Ascending aorta (tissue), 2 donors: ENCODE data around the gene RGPD6. TPM values are rescaled to one million over a fixed set of nuclear protein-coding genes. Genes with fewer than 3 reads are reported as not detected.
"Not testable (repeated sequence)": the region's sequence is repeated elsewhere in the genome, so short reads cannot be mapped to it uniquely, and the experiment has no call there.

Source experiments
- DNase-seq, 2 donors: peaks; one replicate each; pipeline ENCODE4 v3.0.0-alpha.2; 2019; ENCODE audit warnings: low spot score in 2 of 2
- H3K27ac ChIP-seq, 2 donors: fragments of 200-600 bp; sonication (generic); one replicate each; pipeline ENCODE4 v1.5.1; 2016 to 2017; ENCODE audit warnings: mild to moderate bottlenecking in 1 of 2
- H3K27me3 ChIP-seq: fragments of 200-600 bp; sonication (generic); one replicate; pipeline ENCODE4 v1.5.1; 2017
- H3K36me3 ChIP-seq, 2 donors: fragments of 200-600 bp; sonication (generic); one replicate each; pipeline ENCODE4 v1.5.1; 2016
- H3K4me1 ChIP-seq, 2 donors: fragments of 200-600 bp; sonication (generic); one replicate each; pipeline ENCODE4 v1.5.1; 2016 to 2017; ENCODE audit warnings: mild to moderate bottlenecking in 1 of 2
- H3K4me3 ChIP-seq, 2 donors: fragments of 200-600 bp; sonication (generic); one replicate each; pipeline ENCODE4 v1.5.1; 2016 to 2017; ENCODE audit warnings: mild to moderate bottlenecking in 1 of 2
- H3K9me3 ChIP-seq, 2 donors: fragments of 200-600 bp; sonication (generic); one replicate each; pipeline ENCODE4 v1.5.1; 2016
- intact Hi-C: fragments of 100-400 bp; cut with DNase I; formaldehyde crosslinking; loops from one replicate; pipeline ENCODE4 v1.15.1; 2023
- total RNA-seq: library from RNA; depleted of rRNA; stranded (reverse); fragments of >200 nt; gene quantifications from one replicate; pipeline ENCODE4 v1.1.0, GENCODE V29; 2016

Gene RGPD6
- total RNA-seq = 21.9 TPM

GRCh38 chr2:110576763-110577416 is at the start of gene RGPD6:
Gene RGPD6 (minus strand): TSS chr2:110577222. CDS start chr2:110577024, 198 bp downstream.
- H3K4me3 ChIP-seq, DNase-seq, H3K27ac ChIP-seq, H3K9me3 ChIP-seq, H3K27me3 ChIP-seq, H3K36me3 ChIP-seq, intact Hi-C loops, H3K4me1 ChIP-seq: not testable (repeated sequence)

GRCh38 chr2:110619326-110619939 is 42.4 kb upstream of the RGPD6 start:
- DNase-seq, H3K9me3 ChIP-seq, H3K4me3 ChIP-seq, H3K4me1 ChIP-seq, intact Hi-C loops, H3K27me3 ChIP-seq, H3K36me3 ChIP-seq, H3K27ac ChIP-seq: not testable (repeated sequence)

DNA sequence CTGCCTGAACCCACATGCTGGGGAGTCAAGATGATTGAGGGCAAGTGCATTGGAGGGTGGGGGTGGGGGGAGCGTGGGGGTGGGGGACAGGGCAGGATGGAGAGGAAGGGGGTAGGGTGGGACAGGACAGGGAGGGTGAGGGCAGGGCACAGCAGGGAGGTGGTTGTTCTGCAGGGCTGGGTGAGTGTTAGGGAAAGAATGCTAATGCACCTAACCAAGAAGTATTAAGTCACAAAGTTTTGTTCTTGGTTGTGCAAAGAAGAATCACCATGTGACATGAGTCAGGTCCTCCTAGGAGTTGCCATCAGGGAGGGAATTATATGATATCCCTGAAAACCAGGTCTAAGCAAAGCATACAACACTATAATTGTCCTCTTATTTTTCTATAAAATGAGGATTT is 36.9 kb upstream of the RGPD6 start:
- H3K9me3 ChIP-seq, H3K36me3 ChIP-seq, H3K4me1 ChIP-seq, H3K4me3 ChIP-seq, H3K27ac ChIP-seq, H3K27me3 ChIP-seq, DNase-seq, intact Hi-C loops: not testable (repeated sequence)

GRCh38 chr2:110610613-110611250 is 33.7 kb upstream of the RGPD6 start:
- peak overlapping the region in 1 of 2 donors; percentile 48 for H3K27ac ChIP-seq
- DNase-seq, H3K9me3 ChIP-seq, H3K27me3 ChIP-seq, H3K36me3 ChIP-seq, H3K4me1 ChIP-seq, intact Hi-C loops: not testable (repeated sequence)
- peak overlapping the region in 1 of 2 donors; percentile 55 for H3K4me3 ChIP-seq

DNA sequence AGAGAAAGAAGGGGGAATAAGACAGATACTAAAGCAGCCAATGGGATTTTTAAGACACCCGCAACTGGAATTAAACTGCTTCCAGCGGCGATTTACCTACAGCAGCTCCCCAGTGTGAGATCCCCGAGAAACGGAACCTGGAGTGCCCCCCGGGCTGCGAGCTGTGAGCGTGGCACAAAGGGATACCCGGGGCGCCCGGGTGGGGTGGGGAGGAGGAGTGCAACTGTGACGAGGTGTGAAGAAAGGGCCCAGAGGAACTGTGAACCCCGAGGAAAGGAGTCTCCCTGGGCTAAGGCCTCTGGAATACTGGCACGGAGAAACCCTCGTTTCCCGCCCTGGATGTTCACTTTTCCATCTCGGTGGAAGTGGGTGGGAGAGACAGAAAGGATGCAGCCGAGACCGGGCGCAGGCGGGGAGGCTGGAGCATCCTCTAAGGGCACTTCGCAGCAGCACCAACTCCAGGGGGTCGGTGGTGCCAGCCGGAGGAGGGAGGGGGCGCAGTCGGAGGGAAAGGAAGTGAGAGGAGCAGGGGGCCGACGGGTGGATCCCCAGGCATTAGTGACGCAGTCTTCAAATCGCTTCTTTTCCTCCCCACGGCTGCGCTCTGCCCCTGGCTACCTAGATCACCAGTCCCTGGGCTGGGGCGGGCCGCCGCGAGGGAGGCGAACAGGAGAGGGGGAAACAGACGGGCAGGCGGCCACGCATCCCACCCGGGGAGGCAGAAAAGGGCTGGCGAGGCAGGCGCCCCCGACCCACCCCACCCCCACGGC is 33.0 kb upstream of the RGPD6 start:
- H3K4me1 ChIP-seq, H3K36me3 ChIP-seq, H3K9me3 ChIP-seq, H3K27me3 ChIP-seq, DNase-seq, intact Hi-C loops: not testable (repeated sequence)
- Histone ChIP-seq H3K4me3 (peak overlapping the region in 1 of 2 donors; percentile 55), H3K27ac (peak overlapping the region in 1 of 2 donors; percentile 48)

- H3K4me3 ChIP-seq, intact Hi-C loops, H3K27me3 ChIP-seq, H3K9me3 ChIP-seq, H3K36me3 ChIP-seq, DNase-seq, H3K27ac ChIP-seq, H3K4me1 ChIP-seq: not testable (repeated sequence)
Observed at GRCh38 chr2:110608788-110609502, 31.9 kb upstream of the RGPD6 start.

DNA sequence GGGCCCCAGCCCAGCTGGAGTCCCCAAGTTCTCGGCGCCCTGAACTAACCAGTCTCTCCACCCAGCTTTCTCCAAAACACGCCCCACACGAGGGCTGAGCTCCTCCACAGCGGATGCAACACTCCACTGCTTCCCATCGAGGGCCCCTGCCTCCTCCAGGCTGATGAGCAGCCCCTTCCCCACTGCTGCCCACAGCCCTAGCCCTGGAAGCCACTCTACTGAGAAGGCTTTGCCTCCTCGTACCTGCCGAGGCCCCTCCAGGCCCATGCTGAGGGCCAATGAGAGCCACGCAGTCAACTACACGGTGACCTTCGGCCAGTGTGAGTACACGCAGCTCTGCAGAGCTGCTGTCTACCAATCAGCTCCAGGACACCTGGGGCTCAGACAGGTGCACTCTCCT is 28.0 kb upstream of the RGPD6 start:
- DNase-seq, H3K4me3 ChIP-seq, H3K36me3 ChIP-seq, intact Hi-C loops, H3K27me3 ChIP-seq, H3K9me3 ChIP-seq, H3K27ac ChIP-seq, H3K4me1 ChIP-seq: not testable (repeated sequence)

DNA sequence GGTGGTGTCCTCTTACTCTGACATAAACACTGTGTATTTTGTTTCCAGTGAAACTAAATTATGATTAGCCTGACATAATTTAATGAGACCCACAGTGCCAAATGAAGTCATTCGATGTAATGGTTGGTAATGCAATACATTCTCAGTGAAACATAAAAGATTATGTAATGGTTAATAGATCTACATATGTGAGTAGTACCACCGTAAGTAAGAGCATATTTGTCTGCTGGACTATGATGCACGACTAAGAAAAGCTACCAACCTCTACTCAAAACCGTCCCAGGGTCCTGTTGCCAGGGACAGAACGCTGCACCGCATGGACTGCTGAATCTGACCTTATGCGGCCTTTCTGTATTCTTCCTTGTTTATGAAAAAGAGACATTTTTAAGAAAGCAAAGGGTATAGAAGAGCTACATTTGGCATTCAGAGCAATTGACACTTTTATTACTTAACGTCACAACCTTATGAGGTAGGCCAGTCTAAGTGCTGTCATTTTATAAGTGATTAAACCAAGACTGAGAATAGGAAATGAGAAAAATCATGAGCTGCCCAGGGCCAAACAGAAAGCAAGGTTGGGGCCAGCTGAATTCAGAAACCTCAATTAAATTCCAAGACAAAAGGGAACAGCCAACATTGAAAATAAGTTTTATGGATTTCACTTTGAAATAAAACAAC is 27.0 kb upstream of the RGPD6 start:
- H3K9me3 ChIP-seq, intact Hi-C loops, H3K36me3 ChIP-seq, DNase-seq, H3K4me1 ChIP-seq, H3K4me3 ChIP-seq, H3K27me3 ChIP-seq, H3K27ac ChIP-seq: not testable (repeated sequence)

GRCh38 chr2:110602139-110602538 is 25.1 kb upstream of the RGPD6 start:
- H3K27me3 ChIP-seq, H3K4me3 ChIP-seq, H3K4me1 ChIP-seq, intact Hi-C loops, DNase-seq, H3K27ac ChIP-seq, H3K9me3 ChIP-seq, H3K36me3 ChIP-seq: not testable (repeated sequence)

GRCh38 chr2:110591973-110592372 is 15.0 kb upstream of the RGPD6 start:
- intact Hi-C loops, H3K36me3 ChIP-seq, H3K9me3 ChIP-seq, H3K4me3 ChIP-seq, H3K27ac ChIP-seq, H3K27me3 ChIP-seq, DNase-seq, H3K4me1 ChIP-seq: not testable (repeated sequence)

DNA sequence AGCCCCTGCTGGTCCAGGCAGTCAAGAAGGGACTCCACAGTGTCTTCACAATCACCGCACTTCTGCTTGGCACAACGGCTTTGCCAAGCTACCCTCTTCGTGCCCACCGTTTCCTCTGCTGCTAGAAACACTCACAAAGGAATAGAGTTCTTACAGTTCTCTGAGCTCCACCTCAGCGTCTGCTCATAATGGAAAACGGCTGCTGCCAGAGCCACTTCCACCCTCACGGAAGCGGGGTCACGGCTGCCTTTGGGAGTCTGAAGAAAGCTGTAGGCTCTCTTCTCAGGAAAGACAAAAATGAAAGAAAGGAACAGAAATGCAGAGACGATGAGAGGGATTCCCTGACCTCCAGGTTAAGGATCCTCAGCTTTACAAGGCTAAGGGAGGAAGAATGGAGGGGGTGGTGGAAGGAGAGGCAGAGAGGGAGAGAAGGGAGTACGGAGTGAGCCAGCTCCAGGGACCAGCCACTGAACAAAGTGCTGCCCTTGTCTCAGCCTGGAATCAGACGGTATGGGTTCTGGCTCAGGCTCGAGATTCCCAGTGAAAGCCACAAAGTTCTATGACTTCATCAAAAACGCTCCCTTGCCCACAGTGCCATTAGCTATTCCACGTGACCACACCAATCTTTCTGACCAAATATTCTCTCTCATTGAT is 12.8 kb upstream of the RGPD6 start:
- intact Hi-C loops, H3K9me3 ChIP-seq, H3K27ac ChIP-seq, H3K4me1 ChIP-seq, H3K27me3 ChIP-seq, DNase-seq, H3K36me3 ChIP-seq, H3K4me3 ChIP-seq: not testable (repeated sequence)

- intact Hi-C loops, H3K27ac ChIP-seq, H3K36me3 ChIP-seq, H3K9me3 ChIP-seq, H3K27me3 ChIP-seq, H3K4me3 ChIP-seq, H3K4me1 ChIP-seq, DNase-seq: not testable (repeated sequence)
Observed at GRCh38 chr2:110588520-110588919, 11.5 kb upstream of the RGPD6 start.
